ENCODE results near the gene SORCS2. TPM values are rescaled to one million over a fixed set of nuclear protein-coding genes. Genes with fewer than 3 reads are reported as not detected.

SORCS2 gene
- total and polyA plus RNA-seq, 2 experiments from 2014 or later, result 0.92 to 6.9 TPM

DNA sequence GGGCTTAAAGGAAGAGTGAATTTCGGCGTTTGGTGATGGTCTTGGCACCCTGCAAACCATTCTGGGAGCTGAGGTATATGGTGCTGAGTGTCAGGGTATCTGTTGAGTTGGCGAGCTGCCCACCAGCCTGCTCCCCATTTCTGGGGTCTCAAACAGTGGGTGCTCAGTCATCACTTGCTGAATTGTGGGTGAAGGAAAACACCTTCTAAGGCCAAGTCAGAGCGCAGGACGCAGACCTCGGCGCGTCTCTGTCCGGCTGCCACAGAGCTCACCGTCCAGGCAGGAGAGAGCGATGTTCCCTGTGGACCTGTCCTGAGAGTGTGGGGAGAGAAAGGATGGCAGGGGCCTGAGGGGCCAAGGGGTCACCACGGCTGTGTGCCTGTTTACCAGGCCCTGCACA, 111.2 kb downstream of the SORCS2 start:
- H3K27ac ChIP-seq, result no peak overlapping the region
- H3K36me3 ChIP-seq, result no peaks in the 10 kb centered on the region
- H3K9me3 ChIP-seq (ENCODE audit: low read depth), result no peaks in the 10 kb centered on the region
- TF ChIP-seq, protein P1, sequence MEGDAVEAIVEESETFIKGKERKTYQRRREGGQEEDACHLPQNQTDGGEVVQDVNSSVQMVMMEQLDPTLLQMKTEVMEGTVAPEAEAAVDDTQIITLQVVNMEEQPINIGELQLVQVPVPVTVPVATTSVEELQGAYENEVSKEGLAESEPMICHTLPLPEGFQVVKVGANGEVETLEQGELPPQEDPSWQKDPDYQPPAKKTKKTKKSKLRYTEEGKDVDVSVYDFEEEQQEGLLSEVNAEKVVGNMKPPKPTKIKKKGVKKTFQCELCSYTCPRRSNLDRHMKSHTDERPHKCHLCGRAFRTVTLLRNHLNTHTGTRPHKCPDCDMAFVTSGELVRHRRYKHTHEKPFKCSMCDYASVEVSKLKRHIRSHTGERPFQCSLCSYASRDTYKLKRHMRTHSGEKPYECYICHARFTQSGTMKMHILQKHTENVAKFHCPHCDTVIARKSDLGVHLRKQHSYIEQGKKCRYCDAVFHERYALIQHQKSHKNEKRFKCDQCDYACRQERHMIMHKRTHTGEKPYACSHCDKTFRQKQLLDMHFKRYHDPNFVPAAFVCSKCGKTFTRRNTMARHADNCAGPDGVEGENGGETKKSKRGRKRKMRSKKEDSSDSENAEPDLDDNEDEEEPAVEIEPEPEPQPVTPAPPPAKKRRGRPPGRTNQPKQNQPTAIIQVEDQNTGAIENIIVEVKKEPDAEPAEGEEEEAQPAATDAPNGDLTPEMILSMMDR (IDR thresholded peaks at IDR 0.05; ENCODE audit: low read depth, low read length), result no peak
- no peak overlapping the region for H3K4me3 ChIP-seq
- no peaks in the 10 kb centered on the region for H3K27me3 ChIP-seq
- DNase-seq (ENCODE audit: low read depth in 1 of 2, low spot score in 1 of 2), result no peak
- no peaks in the 10 kb centered on the region for H3K4me1 ChIP-seq (ENCODE audit: low read depth)

DNA sequence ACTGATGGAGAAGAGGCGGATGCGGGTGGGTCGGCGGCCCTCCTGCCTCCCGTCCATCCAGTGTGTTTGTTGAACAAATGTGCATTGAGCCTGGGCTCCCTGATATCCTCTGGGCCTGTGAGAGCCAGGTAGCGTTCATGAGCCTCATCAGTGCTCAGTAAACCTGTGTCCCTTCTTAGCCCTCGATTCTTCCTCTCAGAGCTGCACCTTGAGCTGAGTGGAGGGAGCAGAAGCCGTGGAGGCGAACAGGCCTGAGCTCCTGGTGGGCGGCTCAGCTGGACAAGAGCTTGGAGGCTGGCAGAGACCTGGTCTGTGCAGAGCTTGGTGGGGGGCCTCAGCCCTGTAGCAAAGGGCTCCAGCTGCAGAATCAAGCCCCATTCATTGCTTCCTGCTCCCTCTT, 112.1 kb downstream of the SORCS2 start:
- Histone ChIP-seq H3K27me3 (no peaks in the 10 kb centered on the region), H3K27ac (no peak overlapping the region), H3K4me3 (no peak overlapping the region), H3K4me1 (ENCODE audit: low read depth) (no peaks in the 10 kb centered on the region), H3K36me3 (no peaks in the 10 kb centered on the region), H3K9me3 (ENCODE audit: low read depth) (no peaks in the 10 kb centered on the region)
- TF ChIP-seq, protein P1 (IDR thresholded peaks at IDR 0.05; ENCODE audit: low read depth, low read length), result no peak
- DNase-seq (ENCODE audit: low read depth in 1 of 2, low spot score in 1 of 2), result no peak

DNA sequence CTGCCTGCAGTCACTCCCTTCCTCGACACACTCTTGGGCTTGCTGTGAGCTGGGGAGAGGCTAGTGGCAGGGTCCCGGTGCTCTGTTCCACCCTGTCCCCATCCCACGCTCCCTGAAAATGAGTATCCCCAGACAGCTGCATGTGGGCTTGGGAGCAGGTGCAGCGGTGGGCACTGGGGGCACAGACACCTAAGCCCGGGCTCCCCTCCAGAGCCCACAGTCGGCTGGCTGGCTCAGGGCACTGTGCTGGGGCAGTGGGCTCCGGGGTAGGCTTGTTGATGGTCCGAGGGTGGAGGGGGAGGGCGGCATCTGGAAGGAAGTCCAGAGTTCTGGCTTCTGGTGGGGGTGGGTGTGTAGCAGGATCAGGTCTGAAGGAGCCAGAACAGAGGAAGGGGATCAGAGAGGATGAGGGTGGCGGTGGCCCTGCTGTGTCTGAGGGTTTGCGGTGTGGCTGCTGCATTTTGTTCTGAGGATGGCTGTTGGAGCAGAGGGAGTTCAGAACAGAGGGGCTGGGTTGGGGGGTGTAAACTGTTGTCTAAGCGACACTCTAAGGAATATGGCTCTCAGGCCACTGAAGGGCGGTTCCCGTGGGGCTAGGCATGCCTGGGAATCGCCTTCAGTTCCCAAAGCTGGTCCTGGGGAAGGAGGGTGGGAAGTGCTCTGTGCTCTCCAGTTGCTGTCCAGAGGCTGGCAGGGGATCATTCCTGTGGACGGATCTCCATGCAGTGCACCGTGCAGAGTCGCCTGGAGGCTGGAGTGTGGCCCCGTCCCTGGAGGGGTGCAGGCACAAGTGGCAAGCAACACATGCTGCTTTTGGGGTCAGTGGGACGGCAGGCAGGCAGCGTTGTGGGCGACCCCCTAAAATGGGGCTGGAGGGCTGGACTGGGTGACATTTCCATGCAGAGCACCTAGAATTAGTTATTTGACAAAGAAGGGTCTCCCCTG, 114.0 kb downstream of the SORCS2 start:
- no peak overlapping the region for H3K4me3 ChIP-seq
- H3K36me3 ChIP-seq, result no peaks in the 10 kb centered on the region
- TF ChIP-seq, protein P1 (IDR thresholded peaks at IDR 0.05; ENCODE audit: low read depth, low read length), result no peak
- H3K9me3 ChIP-seq (ENCODE audit: low read depth), result no peaks in the 10 kb centered on the region
- DNase-seq (ENCODE audit: low read depth in 1 of 2, low spot score in 1 of 2), result no peak
- no peak overlapping the region for H3K27ac ChIP-seq
- H3K27me3 ChIP-seq, result no peaks in the 10 kb centered on the region
- no peaks in the 10 kb centered on the region for H3K4me1 ChIP-seq (ENCODE audit: low read depth)

DNA sequence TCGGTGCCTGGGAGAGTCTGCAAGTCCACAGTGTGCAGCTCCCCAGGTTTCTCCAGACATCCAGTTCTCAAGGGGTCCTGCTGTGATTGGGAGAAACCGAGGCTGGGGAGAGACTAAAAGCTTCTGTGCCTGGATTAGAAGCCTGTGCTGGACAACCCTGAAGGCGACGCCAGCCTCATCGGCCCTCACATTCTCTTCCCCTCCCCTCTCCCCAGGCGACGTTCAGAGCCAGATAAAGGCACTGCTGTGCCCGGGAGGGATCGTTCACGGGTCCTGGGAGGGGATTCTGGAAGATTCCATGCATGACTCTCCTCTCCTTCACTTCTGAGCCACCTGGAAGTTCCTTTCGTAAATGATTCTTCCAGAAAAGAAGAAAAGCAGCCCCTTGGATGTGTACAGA, 114.6 kb downstream of the SORCS2 start:
- Histone ChIP-seq H3K4me3 (no peak overlapping the region), H3K9me3 (ENCODE audit: low read depth) (no peaks in the 10 kb centered on the region), H3K4me1 (ENCODE audit: low read depth) (no peaks in the 10 kb centered on the region), H3K36me3 (no peaks in the 10 kb centered on the region), H3K27ac (no peak overlapping the region), H3K27me3 (no peaks in the 10 kb centered on the region)
- TF ChIP-seq, protein P1 (IDR thresholded peaks at IDR 0.05; ENCODE audit: low read depth, low read length), result no peak
- DNase-seq (ENCODE audit: low read depth in 1 of 2, low spot score in 1 of 2), result no peak

DNA sequence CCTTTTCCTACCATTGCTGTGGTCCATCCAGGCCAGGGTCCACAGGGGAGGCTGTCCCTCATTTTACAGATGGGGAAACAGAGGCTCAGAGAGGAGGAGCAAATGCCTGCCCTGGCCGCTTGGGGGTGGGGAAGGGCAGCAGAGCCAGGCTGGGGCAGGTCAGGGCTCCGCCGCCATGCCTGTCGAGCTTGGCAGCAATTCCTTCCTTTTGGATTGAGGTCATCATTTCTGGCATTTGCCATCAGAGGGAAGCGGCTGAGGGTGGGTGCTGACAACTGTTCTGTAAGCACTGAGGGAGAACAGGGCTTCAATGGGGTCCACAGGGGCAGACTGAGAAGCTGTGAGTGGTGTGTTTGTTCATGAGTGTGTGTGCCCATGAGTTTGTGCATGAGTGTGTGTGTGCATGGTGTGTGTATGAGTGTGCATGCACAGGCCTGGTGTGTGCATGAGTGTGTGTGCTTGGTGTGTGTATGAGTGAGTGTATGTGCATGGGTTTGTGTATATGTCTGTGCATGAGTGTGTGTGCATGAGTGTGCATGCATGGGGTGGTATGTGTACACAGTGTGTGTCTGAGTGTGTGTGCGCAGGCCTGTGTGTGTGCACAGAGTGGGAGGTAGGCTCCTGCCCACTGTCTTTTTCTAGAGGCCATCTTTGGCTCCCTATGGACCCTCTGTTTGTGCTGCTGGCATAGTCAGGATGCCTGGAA, 115.2 kb downstream of the SORCS2 start:
- TF ChIP-seq, protein P1 (IDR thresholded peaks at IDR 0.05; ENCODE audit: low read depth, low read length), result no peak
- Histone ChIP-seq H3K4me1 (ENCODE audit: low read depth) (no peaks in the 10 kb centered on the region), H3K27me3 (no peaks in the 10 kb centered on the region), H3K36me3 (no peaks in the 10 kb centered on the region), H3K4me3 (no peak overlapping the region), H3K27ac (no peak overlapping the region), H3K9me3 (ENCODE audit: low read depth) (no peaks in the 10 kb centered on the region)
- DNase-seq (ENCODE audit: low read depth in 1 of 2, low spot score in 1 of 2), result no peak

All from cardiac muscle cell (in vitro differentiated cells and primary cell).